Psoas muscle (tissue), 8 donors: ENCODE results near the gene UGT1A10. TPM values are rescaled to one million over a fixed set of nuclear protein-coding genes. Genes with fewer than 3 reads are reported as not detected.

Experiments used
- ATAC-seq, 4 donors: fragments of 200-7000 bp; cut with Tn5 transposase; one replicate each; pipeline ENCODE4 v1.9.1; 2020; ENCODE audit warnings: moderate library complexity in 3 of 4, mild to moderate bottlenecking in 2 of 4
- DNase-seq, 2 donors: peaks; one replicate each; pipeline ENCODE4 v3.0.0-alpha.2; 2020
- H3K27ac ChIP-seq: fragments of 200-600 bp; one replicate; pipeline ENCODE4 v1.8.0; 2022
- H3K27me3 ChIP-seq, 3 donors: fragments of 200-600 bp in 1 of 3; one replicate each; pipeline versions ENCODE4 v1.6.1 to v1.8.0; 2013 to 2022; ENCODE audit warnings: low read length in 2 of 3, mild to moderate bottlenecking in 2 of 3, moderate library complexity in 1 of 3; ENCODE audit not compliant: insufficient read depth in 3 of 3
- H3K36me3 ChIP-seq, 2 donors: fragments of 200-600 bp in 1 of 2; one replicate each; pipeline versions ENCODE4 v1.6.1 to v1.8.0; 2013 to 2022; ENCODE audit warnings: low read depth in 1 of 2, mild to moderate bottlenecking in 1 of 2, moderate library complexity in 1 of 2; ENCODE audit not compliant: insufficient read depth in 1 of 2
- H3K4me1 ChIP-seq: fragments of 200-600 bp; one replicate; pipeline ENCODE4 v1.8.0; 2022
- H3K4me3 ChIP-seq: fragments of 200-600 bp; one replicate; pipeline ENCODE4 v1.8.0; 2022; ENCODE audit warnings: mild to moderate bottlenecking
- H3K9me3 ChIP-seq: fragments of 200-600 bp; one replicate; pipeline ENCODE4 v1.8.0; 2022
- CTCF ChIP-seq: fragments of 200-600 bp; IDR thresholded peaks from one replicate; pipeline ENCODE4 v1.8.0; 2022; ENCODE audit warnings: antibody characterized with exemption
- WGBS, 3 donors: extraction: QIAGEN DNeasy Blood & Tissue Kit; methylation state at CpG; one replicate each; pipeline versions ENCODE4 v1.1.6 to v1.1.7; 2013; 5-methylcytosine and 5-hydroxymethylcytosine counted together
- intact Hi-C, 2 donors: fragments of 100-400 bp; cut with DNase I; formaldehyde crosslinking; loops; one replicate each; pipeline versions ENCODE4 v1.11.0 to v1.14.2; 2022
- polyA plus RNA-seq, 3 donors: library from polyadenylated mRNA; stranded (reverse); fragments of 200-250 nt; gene quantifications; one replicate each; pipeline ENCODE4 v1.2.3, GENCODE V29; 2013
- total RNA-seq, 4 donors: library from RNA; stranded (reverse); fragmentation: NEBNext Ultra II Directional in 2 of 4; extraction: Animal tissue kit (Norgen Biotek cat#: 25700) in 2 of 4; gene quantifications; one replicate each; pipeline versions ENCODE4 v1.2.1 to v1.2.4, GENCODE V29; 2021 to 2023
- donor health status: healthy with polysubstance abuse.
- donor health status: DM: no; HTN: no; CAD: no; lungs with moderate emphysema.
- donor health status: Bipolar disorder and iron deficiency.
- donor health status: healthy.
- donor health status: DM: yes; HTN: yes; CAD: no.
- donor health status: DM: no; HTN: no; CAD: no.
- donor health status: DM: no; HTN: no; CAD: no.
- donor health status: DM: yes; HTN: yes; CAD: no.

Gene UGT1A10
- total and polyA plus RNA-seq, 7 donors, result 0.03 TPM; not detected in 6

DNA sequence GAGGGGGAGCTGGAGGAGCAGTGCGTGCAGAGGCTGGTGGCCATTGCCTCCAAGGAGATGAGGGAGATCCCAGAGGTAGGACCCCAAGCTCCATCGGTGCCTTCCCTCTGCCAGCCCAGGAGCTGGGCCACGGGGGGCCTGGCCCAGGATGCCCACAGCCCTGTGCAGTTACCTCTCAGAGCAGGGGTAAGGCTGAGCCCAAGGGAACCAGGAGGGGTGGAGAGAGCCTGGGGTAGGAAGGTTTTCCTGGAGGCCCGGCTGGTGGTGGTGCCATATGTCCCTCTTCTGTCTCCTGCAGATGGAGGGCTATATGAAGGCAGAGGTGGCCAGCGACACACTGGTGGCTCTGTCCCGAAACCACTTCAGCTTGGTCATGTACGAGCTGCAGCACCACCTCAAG is 153.3 kb downstream of the UGT1A10 start:
- no peak for TF ChIP-seq CTCF
- H3K9me3 ChIP-seq, result no peaks in the 10 kb centered on the region
- H3K4me1 ChIP-seq, result no peaks in the 10 kb centered on the region
- no peak overlapping the region for H3K27ac ChIP-seq
- H3K36me3 ChIP-seq, result no peaks in the 10 kb centered on the region
- ATAC-seq, result no peak
- no peak overlapping the region for H3K4me3 ChIP-seq
- H3K27me3 ChIP-seq, result no peaks in the 10 kb centered on the region
- intact Hi-C loops, result no loop called here
- WGBS, 3 donors, result 86 to 91% (median 90%) methylated on average over 7 of the region's 7 CpGs
- DNase-seq, result no peak

DNA sequence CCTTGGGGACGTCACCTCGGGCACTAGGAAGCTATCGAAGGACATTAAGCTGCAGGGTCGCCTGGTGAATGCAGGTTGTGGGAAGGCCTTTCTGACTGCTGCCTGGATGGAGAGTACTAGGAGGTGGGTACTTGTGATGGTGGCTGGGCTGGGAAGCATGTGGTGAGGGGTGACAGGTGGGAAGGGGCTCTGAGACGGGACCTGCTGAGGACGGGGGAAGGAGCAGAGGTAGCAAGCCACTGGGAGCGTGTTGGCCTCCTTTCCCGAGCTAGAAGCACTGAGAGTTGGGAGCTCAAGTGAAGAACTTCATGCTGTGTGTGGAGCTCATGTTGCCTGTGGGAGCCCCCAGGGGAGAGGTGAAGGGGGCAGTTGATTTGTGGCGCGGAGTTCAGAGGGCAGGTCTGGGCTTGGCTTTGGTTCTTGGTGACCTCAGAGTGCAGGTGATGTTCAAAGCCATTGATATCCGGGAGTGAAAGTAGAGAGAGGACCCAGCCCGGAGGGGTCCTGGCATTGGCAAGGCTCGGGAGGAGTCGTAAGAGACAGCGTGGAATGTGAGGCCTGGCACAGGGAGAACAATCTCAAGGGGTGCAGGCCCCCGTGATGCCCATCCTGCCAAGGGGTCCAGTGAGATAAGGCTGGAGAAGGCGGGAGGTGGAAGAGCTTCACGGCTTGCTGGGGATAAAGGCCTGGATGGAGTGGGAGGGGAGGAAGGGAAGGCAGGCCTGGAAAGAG is 155.1 kb downstream of the UGT1A10 start:
- Histone ChIP-seq H3K27ac (no peak overlapping the region), H3K4me3 (no peak overlapping the region), H3K36me3 (no peaks in the 10 kb centered on the region), H3K27me3 (no peaks in the 10 kb centered on the region), H3K4me1 (no peaks in the 10 kb centered on the region), H3K9me3 (no peaks in the 10 kb centered on the region)
- no peak for TF ChIP-seq CTCF
- ATAC-seq, result no peak
- 64 to 72% (median 71%) methylated on average over 18 of the region's 18 CpGs for WGBS, 3 donors
- intact Hi-C loops, result no loop called here
- DNase-seq, result no peak

GRCh38 chr2:233791883-233792329 is 155.7 kb downstream of the UGT1A10 start:
- ATAC-seq (no peak), DNase-seq (no peak)
- 66 to 80% (median 73%) methylated on average over 7 to 9 of the region's 9 CpGs for WGBS, 3 donors
- Histone ChIP-seq H3K27me3 (no peaks in the 10 kb centered on the region), H3K4me1 (no peaks in the 10 kb centered on the region), H3K36me3 (no peaks in the 10 kb centered on the region), H3K4me3 (no peak overlapping the region), H3K27ac (no peak overlapping the region), H3K9me3 (no peaks in the 10 kb centered on the region)
- intact Hi-C loops, result no loop called here
- no peak for TF ChIP-seq CTCF

DNA sequence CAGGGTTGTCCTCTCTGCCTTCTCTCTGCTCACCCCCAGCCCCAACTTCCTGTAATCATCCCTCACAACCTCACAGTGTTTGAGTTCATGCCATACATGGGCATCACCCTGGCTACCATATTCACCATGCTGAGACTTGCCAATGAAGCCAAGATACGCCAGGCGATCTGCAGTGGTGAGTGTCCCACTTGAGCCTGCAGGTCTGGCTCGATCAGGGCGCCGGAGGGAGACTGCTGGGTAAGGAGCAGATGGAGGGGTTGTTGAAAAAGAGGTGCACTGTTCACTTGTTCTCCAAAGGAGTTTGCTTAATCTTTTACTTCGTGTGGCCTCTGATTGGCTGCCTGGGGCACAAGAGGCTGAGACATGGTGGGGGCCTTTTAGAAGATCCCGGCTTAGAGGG is 156.5 kb downstream of the UGT1A10 start:
- DNase-seq (no peak), ATAC-seq (no peak)
- no peaks in the 10 kb centered on the region for H3K27me3 ChIP-seq
- H3K4me3 ChIP-seq, result no peak overlapping the region
- H3K9me3 ChIP-seq, result no peaks in the 10 kb centered on the region
- no peak overlapping the region for H3K27ac ChIP-seq
- 80 to 92% (median 91%) methylated on average over 7 of the region's 7 CpGs for WGBS, 3 donors
- no peak for TF ChIP-seq CTCF
- intact Hi-C loops, result no loop called here
- no peaks in the 10 kb centered on the region for H3K36me3 ChIP-seq
- no peaks in the 10 kb centered on the region for H3K4me1 ChIP-seq
